NB4 (cell line): Measurements from ENCODE around the gene TRIP10.
A peak's percentile ranks its signal among the peaks of the same experiment; 100 is the strongest.

Experiments used
- DNase-seq: peaks from one replicate; pipeline ENCODE4 v3.0.0; 2010; ENCODE audit warnings: low read depth
- H3K4me3 ChIP-seq: one replicate; pipeline ENCODE4 v1.5.1; 2011; ENCODE audit warnings: mild to moderate bottlenecking, low read depth, low read length, moderate library complexity
- MYC ChIP-seq: IDR thresholded peaks from 2 replicates; pipeline ENCODE4 v1.6.1; 2011; ENCODE audit warnings: low read depth, low read length
- POLR2A ChIP-seq: IDR thresholded peaks from 2 replicates; pipeline ENCODE4 v1.6.1; 2011; ENCODE audit warnings: mild to moderate bottlenecking; ENCODE audit not compliant: insufficient read length; ENCODE audit errors: extremely low read depth
- TF ChIP-seq, protein P1 (sequence below): IDR thresholded peaks from one replicate; pipeline ENCODE4 v1.5.1; 2012; ENCODE audit warnings: low read depth, low read length
- TF ChIP-seq, protein P2 (sequence below): IDR thresholded peaks from 2 replicates; pipeline ENCODE4 v1.6.1; 2011; ENCODE audit warnings: low read depth, low read length

The TRIP10 gene

DNA sequence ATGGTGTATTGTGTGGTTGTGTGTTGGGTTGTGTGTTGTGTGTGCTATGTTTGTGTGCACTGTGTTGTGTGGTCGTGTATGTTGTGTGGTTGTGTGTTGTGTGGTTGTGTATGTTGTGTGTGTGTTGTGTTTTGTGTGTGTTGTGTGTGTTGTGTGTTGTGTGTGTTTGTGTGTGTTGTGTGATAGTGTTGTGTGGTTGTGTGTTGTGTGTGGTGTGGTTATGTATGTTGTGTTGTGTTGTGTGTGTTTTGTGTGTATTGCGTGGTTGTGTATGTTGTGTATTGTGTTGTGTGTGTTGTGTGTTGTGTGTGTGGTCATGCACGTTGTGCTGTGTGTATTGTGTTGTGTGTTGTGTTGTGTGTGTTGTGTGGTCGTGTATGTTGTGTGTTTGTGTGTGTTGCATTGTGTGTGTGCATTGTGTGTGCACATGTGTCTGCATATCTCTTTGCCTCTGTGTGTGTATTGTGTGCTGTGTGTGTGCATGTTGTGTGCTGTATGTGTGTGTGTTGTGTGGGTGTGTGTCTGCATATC lies 22.0 kb upstream of the TRIP10 start:
- H3K4me3 ChIP-seq = no peak overlapping the region
- no peak for TF ChIP-seq MYC
- TF ChIP-seq POLR2A = no peak
- TF ChIP-seq, protein P1, sequence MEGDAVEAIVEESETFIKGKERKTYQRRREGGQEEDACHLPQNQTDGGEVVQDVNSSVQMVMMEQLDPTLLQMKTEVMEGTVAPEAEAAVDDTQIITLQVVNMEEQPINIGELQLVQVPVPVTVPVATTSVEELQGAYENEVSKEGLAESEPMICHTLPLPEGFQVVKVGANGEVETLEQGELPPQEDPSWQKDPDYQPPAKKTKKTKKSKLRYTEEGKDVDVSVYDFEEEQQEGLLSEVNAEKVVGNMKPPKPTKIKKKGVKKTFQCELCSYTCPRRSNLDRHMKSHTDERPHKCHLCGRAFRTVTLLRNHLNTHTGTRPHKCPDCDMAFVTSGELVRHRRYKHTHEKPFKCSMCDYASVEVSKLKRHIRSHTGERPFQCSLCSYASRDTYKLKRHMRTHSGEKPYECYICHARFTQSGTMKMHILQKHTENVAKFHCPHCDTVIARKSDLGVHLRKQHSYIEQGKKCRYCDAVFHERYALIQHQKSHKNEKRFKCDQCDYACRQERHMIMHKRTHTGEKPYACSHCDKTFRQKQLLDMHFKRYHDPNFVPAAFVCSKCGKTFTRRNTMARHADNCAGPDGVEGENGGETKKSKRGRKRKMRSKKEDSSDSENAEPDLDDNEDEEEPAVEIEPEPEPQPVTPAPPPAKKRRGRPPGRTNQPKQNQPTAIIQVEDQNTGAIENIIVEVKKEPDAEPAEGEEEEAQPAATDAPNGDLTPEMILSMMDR = no peak
- TF ChIP-seq, protein P2, sequence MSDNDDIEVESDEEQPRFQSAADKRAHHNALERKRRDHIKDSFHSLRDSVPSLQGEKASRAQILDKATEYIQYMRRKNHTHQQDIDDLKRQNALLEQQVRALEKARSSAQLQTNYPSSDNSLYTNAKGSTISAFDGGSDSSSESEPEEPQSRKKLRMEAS = no peak
- no peak for DNase-seq

DNA sequence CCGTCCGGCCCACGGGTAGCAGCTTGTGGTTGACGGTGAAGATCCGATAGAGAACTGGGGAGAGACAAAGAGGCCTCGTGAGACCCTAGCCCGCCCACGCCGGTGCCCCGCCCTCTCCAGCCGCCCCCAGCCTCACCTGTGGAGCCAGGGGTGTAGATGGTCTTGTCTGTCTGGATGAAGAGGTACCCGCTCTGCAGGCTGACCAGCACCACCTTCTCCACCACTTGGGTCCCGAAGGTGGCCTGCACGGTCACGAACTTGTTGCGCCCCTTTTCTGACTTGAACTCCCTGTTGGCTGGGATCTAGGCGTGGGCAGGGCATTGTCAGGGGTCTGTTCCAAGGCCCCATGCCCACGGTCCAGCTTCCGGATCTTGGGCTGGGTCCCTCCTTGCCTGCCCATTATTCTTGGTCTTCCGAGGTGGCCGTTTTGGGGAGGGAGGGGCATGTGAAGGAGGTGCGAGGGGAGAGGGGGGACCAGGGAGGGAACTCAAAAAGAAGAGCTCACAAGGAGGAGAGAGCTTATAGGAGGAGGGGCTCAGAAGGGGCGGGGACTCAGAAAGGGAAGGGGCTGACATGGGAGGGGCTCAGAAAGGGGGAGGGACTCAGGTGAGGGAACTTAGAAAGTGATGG lies 21.3 kb upstream of the TRIP10 start:
- TF ChIP-seq MYC (no peak), POLR2A (no peak)
- TF ChIP-seq, protein P1 = no peak
- TF ChIP-seq, protein P2 = no peak
- H3K4me3 ChIP-seq = no peak overlapping the region
- DNase-seq = no peak

DNA sequence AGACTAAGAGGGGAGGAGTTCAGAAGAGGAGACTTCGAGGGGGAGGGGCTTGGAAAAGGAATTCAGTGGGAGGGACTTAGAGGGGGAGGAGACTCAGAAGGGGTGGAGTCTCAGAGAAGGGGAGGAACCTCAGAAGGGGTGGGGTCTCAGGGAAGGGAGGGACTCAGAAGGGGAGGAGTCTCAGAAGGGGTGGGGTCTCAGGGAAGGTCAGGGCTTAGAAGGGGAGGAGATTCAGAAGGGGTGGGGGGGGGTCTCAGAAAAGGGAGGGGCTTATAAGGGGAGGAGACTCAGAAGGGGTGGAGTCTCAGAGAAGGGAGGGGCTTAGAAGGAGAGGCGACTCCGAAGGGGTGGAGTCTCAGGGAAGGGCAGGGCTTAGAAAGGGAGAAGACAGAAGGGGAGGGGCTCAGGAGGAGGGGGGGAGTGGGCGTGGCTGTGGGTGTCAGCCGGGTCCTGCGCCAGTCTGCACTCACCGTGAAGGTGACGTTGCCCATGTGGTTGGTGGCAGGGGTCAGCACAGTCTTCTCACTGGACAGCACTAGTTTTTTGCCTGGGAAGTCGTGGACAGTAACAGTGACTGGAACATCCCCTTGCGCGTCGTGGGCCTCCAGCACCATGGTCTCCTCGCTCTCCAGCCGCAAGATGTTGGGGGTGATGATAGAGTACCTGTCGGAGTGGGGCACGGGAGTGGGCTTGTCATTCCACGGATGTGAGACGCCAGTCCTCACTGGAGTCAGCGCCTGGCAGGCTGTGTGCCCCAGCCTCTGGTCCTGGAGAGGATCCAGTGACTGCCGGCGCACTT lies 20.5 kb upstream of the TRIP10 start:
- no peak overlapping the region for H3K4me3 ChIP-seq
- DNase-seq = peak; percentile 34
- TF ChIP-seq, protein P2 = no peak
- TF ChIP-seq, protein P1 = no peak
- TF ChIP-seq POLR2A (no peak), MYC (no peak)

DNA sequence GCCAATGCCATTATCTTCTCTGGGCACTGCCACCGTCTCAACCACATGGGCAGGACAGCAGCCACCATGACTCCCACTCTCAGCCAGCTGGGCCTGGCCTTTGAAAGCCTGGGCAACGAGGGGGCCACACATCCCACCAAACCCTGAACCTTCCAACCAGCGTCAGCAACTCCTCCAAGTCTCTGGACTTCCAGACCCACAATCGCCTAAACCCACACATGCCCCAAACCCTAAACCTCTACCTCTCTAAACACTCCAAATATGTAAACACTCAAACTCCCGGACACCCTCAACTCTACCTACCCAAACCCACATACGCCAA lies 20.0 kb upstream of the TRIP10 start:
- H3K4me3 ChIP-seq = no peak overlapping the region
- DNase-seq = no peak
- TF ChIP-seq POLR2A (no peak), MYC (no peak)
- TF ChIP-seq, protein P1 = no peak
- TF ChIP-seq, protein P2 = no peak

DNA sequence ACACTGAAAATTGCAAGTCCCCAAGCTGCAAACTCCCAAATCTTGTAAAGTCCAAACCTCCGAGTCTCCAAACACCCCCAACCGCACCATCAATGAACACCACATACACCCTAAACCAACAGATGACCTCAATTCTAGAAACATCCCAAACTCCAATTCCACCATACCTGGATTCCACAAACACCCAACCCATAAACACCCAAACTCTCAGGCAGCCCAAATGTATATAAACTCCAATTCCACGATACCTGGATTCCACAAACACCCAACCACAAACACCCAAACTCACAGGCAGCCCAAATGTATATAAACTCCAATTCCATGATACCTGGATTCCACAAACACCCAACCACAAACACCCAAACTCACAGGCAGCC lies 19.5 kb upstream of the TRIP10 start:
- no peak for DNase-seq
- TF ChIP-seq MYC (no peak), POLR2A (no peak)
- TF ChIP-seq, protein P2 = no peak
- TF ChIP-seq, protein P1 = no peak
- H3K4me3 ChIP-seq = no peak overlapping the region
